Motor neuron (in vitro differentiated cells): ENCODE data around the gene ZNF397. TPM values are rescaled to one million over a fixed set of nuclear protein-coding genes. Genes with fewer than 3 reads are reported as not detected.

Source experiments
- ATAC-seq, 8 experiments: fragments of 200-7000 bp; cut with Tn5 transposase; replicated peaks in 6 of 8; 2 replicates each; pipeline ENCODE4 v1.8.0; 2021; ENCODE audit warnings: mild to moderate bottlenecking in 8 of 8, moderate library complexity in 8 of 8
- H3K27ac ChIP-seq, 2 donors: fragments of 250-450 bp; sonication (Bioruptor Pico); 2 replicates each; pipeline ENCODE4 v1.9.0; 2021; ENCODE audit warnings: antibody characterized with exemption in 2 of 2, mild to moderate bottlenecking in 2 of 2, moderate library complexity in 1 of 2
- H3K4me1 ChIP-seq, 2 donors: fragments of 250-450 bp; sonication (Bioruptor Pico); replicated peaks in 1 of 2; 2 replicates each; pipeline ENCODE4 v1.6.1; 2021; ENCODE audit warnings: antibody characterized with exemption in 2 of 2, mild to moderate bottlenecking in 2 of 2, moderate library complexity in 1 of 2
- H3K4me3 ChIP-seq, 5 donors: fragments of 250-450 bp; sonication (Bioruptor Pico); 2 replicates each; pipeline ENCODE4 v1.9.0; 2021; ENCODE audit warnings: antibody characterized with exemption in 5 of 5, mild to moderate bottlenecking in 5 of 5, moderate library complexity in 4 of 5
- WGBS, 10 experiments: fragments of 450-650 bp; shearing (Covaris generic); methylation state at CpG; one replicate each; pipeline ENCODE4 v1.0.0; 2022; 5-methylcytosine and 5-hydroxymethylcytosine counted together
- in situ Hi-C, 9 experiments: fragments of 400-800 bp; cut with MboI; loops; one replicate each; pipeline ENCODE4 v1.15.0; 2021; ENCODE audit warnings: low sequenced_read_pairs in 9 of 9, low pct_unique_long_range_greater_than_20kb in 2 of 9; ENCODE audit not compliant: unreplicated experiment in 9 of 9
- total RNA-seq, 8 experiments: library from RNA; unstranded; fragments of 300-600 nt; gene quantifications; 2 replicates each; pipeline versions ENCODE4 v1.2.3 to v1.2.4, GENCODE V29; 2022

Gene ZNF397
- total RNA-seq, 8 experiments from 2014 or later: 24.1 to 52.5 (median 39.2) TPM

DNA sequence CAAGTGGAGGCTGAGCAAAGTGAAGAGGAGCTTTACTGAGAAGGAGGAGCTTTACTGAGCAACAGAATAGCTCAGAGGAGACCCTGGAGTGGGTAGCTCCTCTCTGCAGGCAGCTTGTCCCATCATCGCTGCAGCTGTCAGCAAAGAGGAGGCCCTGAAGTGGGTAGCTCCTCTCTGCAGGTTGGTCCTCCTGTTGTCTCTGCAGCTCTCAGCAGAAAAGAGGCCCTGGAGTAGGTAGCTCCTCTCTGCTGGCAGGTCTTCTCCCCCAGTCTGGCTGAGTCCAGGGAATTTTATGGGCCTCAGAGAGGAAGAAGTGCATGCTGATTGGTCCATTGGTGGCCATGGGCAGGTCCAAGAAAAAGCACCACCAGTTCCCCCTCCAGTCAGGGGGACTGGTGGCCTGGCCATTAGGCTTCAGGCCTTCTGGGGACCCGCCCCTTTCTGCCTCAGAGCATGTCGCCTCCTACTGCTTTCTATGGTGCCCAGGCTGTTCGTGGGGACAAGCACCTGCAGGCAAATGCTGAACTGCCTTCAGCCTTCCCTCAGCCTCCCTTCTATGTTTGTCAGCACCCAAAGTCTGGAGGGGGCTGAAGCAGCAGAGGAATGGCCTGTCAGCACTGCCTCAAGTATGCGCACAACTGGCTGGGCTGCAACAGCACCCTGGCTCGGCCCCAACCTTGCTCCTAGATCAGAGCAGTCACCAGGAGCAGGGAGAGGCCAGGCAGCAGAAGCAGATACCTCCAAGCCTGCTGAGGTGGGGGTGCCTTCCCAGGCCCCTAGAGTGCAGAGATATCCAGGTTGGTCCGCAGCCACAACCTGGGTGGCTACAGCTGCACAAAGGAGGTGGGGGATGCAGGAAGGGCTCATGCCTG, 43.3 kb downstream of the ZNF397 start:
- Histone ChIP-seq H3K4me1 (peaks cover 2 to 3% of the 10 kb centered on the region in 2 donors), H3K4me3 (no peak overlapping the region), H3K27ac (no peak overlapping the region)
- WGBS, 10 experiments: 84 to 100% (median 100%) methylated on average over 1 to 6 of the region's 7 CpGs; no CpG with 5 or more reads in 4 of the 10 experiments
- in situ Hi-C loops: no loop called here
- ATAC-seq: peak in 2 of 8 experiments; percentile 72 to 78

DNA sequence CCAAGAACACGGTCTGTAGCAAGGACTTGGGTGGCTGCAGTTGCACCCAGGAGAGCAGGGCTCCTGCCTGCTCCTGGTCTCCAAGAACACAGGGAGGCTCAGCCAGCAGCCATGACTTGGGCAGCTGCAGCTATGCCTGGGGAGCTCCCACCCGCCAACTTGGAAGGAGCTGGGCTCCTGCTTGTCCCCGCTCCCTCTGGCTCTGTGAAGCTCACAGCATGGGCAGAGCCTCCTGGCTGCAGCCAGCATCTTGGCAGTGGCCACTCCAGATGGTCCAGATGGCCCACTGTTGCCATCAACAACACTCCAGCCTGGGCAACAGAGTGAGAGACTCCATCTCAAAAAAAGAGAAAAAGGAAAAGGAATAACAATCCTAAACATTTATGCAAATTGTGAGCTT, 44.0 kb downstream of the ZNF397 start:
- Histone ChIP-seq H3K4me3 (no peak overlapping the region), H3K4me1 (peaks cover 3 to 5% of the 10 kb centered on the region in 2 donors), H3K27ac (no peak overlapping the region)
- in situ Hi-C loops: no loop called here
- 80 to 100% (median 100%) methylated on average over 1 to 3 of the region's 3 CpGs; no CpG with 5 or more reads in 4 of the 10 experiments for WGBS, 10 experiments
- ATAC-seq: peak in 2 of 8 experiments; percentile 5 to 8

DNA sequence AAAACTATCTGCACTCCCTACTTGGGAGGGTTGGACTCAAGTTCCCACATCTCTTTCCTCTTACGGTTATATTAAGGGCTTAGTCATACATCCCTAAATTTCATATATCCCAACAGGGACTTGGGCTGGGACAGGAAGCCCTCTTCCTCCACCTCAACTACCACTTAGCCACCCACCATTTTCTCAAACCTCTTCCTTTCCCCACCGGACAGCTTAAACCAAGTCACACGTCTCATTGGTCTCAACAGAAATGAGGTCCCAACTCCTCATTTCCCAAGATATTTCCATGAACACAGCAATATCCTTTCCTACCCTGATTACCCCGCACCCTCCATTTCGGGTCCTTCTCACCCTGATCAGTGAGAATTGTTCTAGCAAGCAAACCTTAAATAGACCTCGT, 48.5 kb downstream of the ZNF397 start:
- no peak for ATAC-seq
- peak overlapping the region; percentile 62 to 88 (median 73) for H3K4me3 ChIP-seq
- 11 to 60% (median 26%) methylated on average over 1 to 6 of the region's 6 CpGs; no CpG with 5 or more reads in 2 of the 10 experiments for WGBS, 10 experiments
- in situ Hi-C loops: no loop called here
- H3K27ac ChIP-seq: peak overlapping the region; percentile 65 to 66
- peaks cover 3 to 16% of the 10 kb centered on the region in 2 donors for H3K4me1 ChIP-seq

DNA sequence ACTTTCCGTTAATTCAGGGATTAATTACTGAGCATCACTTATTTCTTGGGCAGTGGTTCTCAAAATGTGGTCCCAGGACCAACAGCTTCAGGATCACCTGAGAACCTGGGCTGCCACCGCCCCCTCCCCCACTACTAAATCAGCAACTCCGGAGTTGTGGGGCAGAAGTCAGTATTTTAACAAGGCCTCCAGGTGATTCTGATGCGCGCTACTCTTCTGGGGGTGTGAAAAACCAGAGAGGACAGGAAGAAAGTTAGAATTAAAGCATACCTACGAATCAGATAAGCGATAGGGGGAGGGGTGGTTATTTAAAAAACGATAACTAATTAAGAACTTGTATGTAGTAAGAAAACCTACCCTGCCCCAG, 48.9 kb downstream of the ZNF397 start:
- ATAC-seq: peak; percentile 10 to 51 (median 34)
- Histone ChIP-seq H3K4me3 (peak overlapping the region; percentile 62 to 88 (median 73)), H3K27ac (peak overlapping the region; percentile 65 to 66), H3K4me1 (peaks cover 3 to 16% of the 10 kb centered on the region in 2 donors)
- WGBS, 10 experiments: 0 to 5% (median 0%) methylated on average over 1 to 8 of the region's 8 CpGs; no CpG with 5 or more reads in 1 of the 10 experiments
- in situ Hi-C loops: no loop called here

DNA sequence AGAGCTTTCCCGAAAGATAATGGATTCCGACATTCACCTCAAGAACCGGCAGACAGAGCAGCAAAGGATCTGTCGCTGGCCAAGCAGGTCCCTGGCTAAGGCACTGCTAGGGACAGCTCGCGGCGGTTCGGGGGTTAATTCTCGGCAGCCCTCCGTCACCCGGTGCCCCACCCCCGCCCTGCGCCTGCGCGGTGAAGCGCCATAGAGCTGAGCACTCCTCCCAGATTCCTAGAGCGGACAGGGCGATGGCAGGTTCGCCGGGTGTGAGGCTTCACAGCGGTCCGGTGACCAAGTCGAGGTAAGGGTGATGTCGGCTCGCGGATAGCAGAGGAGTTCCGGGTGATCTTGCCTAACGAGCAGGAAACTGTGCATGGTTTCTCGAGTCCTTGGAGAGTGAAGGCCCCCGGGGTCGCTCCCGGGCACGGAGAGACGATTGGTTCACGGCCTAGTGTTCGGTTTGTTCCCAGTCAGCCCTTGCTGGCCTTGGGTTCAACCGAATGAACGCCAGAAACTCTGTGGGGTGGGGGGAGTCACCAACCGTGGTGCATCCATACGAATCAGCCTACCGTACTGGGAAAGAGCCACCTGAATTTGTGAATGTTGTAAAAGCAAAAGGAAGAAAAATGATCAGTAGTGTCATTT, 49.4 kb downstream of the ZNF397 start, which contains the start of gene ZSCAN30:
Gene ZSCAN30, minus strand, starts transcription at position 136 of the 642 bp plus-strand sequence. CDS start 25,877 bp downstream, outside the sequence.
- H3K4me1 ChIP-seq: peaks cover 3 to 16% of the 10 kb centered on the region in 2 donors
- in situ Hi-C loops: no loop called here
- peak; percentile 90 to 99 (median 99) for ATAC-seq
- H3K4me3 ChIP-seq: peak within 1 kb of the TSS; percentile 62 to 88 (median 73)
- peak within 1 kb of the TSS; percentile 83 to 91 for H3K27ac ChIP-seq
- 0 to 2% (median 0%) methylated on average over 4 to 16 of the region's 41 CpGs; no CpG with 5 or more reads in 1 of the 10 experiments for WGBS, 10 experiments

DNA sequence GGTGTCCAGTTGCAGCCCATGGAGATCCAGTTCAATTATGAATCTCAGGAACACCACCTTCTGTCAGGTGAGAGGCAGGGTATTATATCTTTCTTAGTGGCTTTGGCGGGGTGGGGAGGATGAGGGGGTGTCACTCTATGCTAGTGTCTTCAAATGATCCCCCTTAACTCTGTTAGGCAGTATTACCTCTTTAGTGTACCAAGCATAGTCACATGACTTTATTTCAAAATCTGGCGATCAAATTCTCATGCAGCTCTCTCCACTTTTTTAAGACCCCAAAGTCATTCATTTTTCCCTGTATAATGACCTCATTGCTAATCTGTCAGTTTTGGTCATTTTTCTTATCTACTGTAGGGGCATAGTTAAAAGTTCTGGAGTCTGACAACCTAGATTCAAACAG, 50.3 kb downstream of the ZNF397 start:
- ATAC-seq: no peak
- WGBS, 10 experiments: 33 to 100% (median 83%) methylated on average over 1 to 2 of the region's 2 CpGs; no CpG with 5 or more reads in 3 of the 10 experiments
- Histone ChIP-seq H3K4me1 (peaks cover 3 to 16% of the 10 kb centered on the region in 2 donors), H3K27ac (no peak overlapping the region), H3K4me3 (peak overlapping the region; percentile 62 to 88 (median 73))
- in situ Hi-C loops: no loop called here

DNA sequence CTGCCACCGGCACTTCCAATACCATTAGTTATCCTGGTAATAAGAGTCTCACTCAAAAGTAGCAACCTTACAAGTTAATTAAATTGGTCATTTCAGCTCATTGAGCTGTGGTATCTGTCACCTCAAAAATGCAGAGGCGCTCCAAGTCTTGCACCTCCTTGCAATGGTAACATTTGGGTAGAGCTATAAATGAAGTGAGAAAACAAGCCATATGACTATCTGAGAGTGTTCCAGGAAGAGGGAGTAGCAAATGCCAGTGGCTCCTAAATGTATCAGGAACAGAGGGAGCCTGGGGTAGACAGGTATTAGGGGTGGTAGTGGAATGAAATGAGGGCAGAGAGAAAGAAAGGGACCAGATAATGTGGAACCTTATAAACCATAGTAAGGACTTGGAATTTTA, 55.2 kb downstream of the ZNF397 start:
- no peak overlapping the region for H3K4me3 ChIP-seq
- 92 to 100% (median 100%) methylated on average over 1 to 2 of the region's 2 CpGs; no CpG with 5 or more reads in 3 of the 10 experiments for WGBS, 10 experiments
- no peak for ATAC-seq
- H3K27ac ChIP-seq: no peak overlapping the region
- in situ Hi-C loops: no loop called here
- H3K4me1 ChIP-seq: peaks cover 0 to 8% of the 10 kb centered on the region in 2 donors

DNA sequence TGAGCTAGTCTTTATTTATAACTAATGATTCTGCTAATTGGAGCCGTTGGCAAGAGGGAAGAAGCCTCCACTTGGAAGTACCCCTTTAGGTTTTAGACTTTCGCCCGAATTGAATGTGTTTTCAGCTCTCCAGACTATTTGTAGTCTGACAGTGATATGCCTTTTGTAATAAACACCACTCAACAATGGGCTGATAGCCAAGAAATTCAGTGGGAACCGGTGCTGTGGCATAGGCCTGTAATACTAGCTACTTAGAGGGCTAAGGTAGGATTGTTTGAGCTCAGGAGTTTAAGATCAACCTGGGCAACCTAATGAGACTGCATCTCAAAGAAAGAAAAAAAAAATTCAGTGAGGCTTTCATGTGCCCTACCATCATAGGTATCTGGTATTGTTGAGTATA, 62.8 kb downstream of the ZNF397 start:
- no peak for ATAC-seq
- WGBS, 10 experiments: 80 to 100% (median 100%) methylated on average over 1 to 4 of the region's 4 CpGs; no CpG with 5 or more reads in 1 of the 10 experiments
- Histone ChIP-seq H3K27ac (no peak overlapping the region), H3K4me1 (no peaks in the 10 kb centered on the region), H3K4me3 (no peak overlapping the region)
- in situ Hi-C loops: no loop called here

DNA sequence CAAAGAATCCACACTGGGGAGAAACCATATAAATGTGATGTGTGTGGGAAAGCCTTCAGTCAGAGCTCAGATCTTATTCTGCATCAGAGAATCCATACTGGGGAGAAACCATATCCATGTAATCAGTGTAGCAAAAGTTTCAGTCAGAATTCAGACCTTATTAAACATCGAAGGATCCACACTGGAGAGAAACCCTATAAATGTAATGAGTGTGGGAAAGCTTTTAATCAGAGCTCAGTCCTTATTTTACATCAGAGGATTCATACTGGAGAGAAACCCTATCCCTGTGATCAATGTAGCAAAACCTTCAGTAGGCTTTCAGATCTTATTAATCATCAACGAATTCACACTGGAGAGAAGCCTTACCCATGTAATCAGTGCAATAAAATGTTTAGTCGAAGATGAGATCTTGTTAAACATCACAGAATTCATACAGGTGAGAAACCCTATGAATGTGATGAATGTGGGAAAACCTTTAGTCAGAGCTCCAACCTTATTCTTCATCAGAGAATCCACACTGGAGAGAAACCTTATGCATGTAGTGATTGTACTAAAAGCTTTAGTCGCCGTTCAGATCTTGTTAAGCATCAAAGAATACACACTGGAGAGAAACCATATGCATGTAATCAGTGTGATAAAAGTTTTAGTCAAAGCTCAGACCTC, 65.9 kb downstream of the ZNF397 start:
- no peak for ATAC-seq
- 90 to 100% (median 96%) methylated on average over 2 to 5 of the region's 5 CpGs; no CpG with 5 or more reads in 2 of the 10 experiments for WGBS, 10 experiments
- Histone ChIP-seq H3K4me1 (no peaks in the 10 kb centered on the region), H3K27ac (no peak overlapping the region), H3K4me3 (no peak overlapping the region)
- in situ Hi-C loops: no loop called here

Other genes with a start within 250 kb of the ZNF397 start
- gene MAPRE2, start 199.6 kb upstream of the ZNF397 start, total RNA-seq: 10 to 100 TPM; 24.7 to 88.2 (median 67.2) TPM
- gene ZSCAN30, start 49.2 kb downstream of the ZNF397 start, total RNA-seq: 10 to 100 TPM; 10.3 to 29.5 (median 23.5) TPM
- gene ZNF24, start 103.4 kb downstream of the ZNF397 start, total RNA-seq: 10 to 100 TPM; 27.9 to 56.0 (median 44.5) TPM
- gene ZNF396, start 136.3 kb downstream of the ZNF397 start, total RNA-seq: 1 to 10 TPM; 1.8 to 7.8 (median 3.9) TPM